Measurements from ENCODE around the gene RARG. TPM values are rescaled to one million over a fixed set of nuclear protein-coding genes. Genes with fewer than 3 reads are reported as not detected.

Gene RARG
- total RNA-seq, 1 experiment from 2014 or later: 77.2 TPM

- Mint-ChIP-seq H3K9me3 (no peaks in the 10 kb centered on the region), H3K4me3 (no peak overlapping the region), H3K36me3 (peaks cover 3% of the 10 kb centered on the region; the same call in 1 of the 2 replicates), H3K27me3 (ENCODE audit: low read depth) (peaks cover 22% of the 10 kb centered on the region), H3K27ac (no peak overlapping the region), H3K4me1 (peaks cover 11% of the 10 kb centered on the region)
- TF ChIP-seq ZNF532 (CRISPR knock-in tag; IDR thresholded peaks at IDR 0.05; ENCODE audit: borderline replicate concordance): no peak
- TF ChIP-seq NR3C1 (CRISPR knock-in tag; conservative IDR thresholded peaks at IDR 0.05; ENCODE audit: low read depth): no peak
- no peak for TF ChIP-seq STAT6 (CRISPR knock-in tag; conservative IDR thresholded peaks at IDR 0.05; ENCODE audit: low read depth)
- TF ChIP-seq E2F5 (CRISPR knock-in tag; IDR thresholded peaks at IDR 0.05): no peak
- TF ChIP-seq ZMAT4 (CRISPR knock-in tag; IDR thresholded peaks at IDR 0.05): no peak
- no peak for TF ChIP-seq ZNF396 (CRISPR knock-in tag; IDR thresholded peaks at IDR 0.05; ENCODE audit: borderline replicate concordance)
- no peak for TF ChIP-seq MLX (CRISPR knock-in tag; IDR thresholded peaks at IDR 0.05)
- TF ChIP-seq ATF6 (CRISPR knock-in tag; IDR thresholded peaks at IDR 0.05): no peak
- TF ChIP-seq CDX4 (CRISPR knock-in tag; IDR thresholded peaks at IDR 0.05; ENCODE audit: borderline replicate concordance): no peak
- TF ChIP-seq JUN (CRISPR knock-in tag; IDR thresholded peaks at IDR 0.05): no peak
- no peak for TF ChIP-seq ERG (CRISPR knock-in tag; IDR thresholded peaks at IDR 0.05)
- CTCF ChIA-PET: interaction anchor here (1.4 to 10.2 kb wide), 3 partner anchors 8 to 45 kb away, joined by 3 to 136 read pairs (median 20); no protein-coding TSS in a partner anchor
- DNase-seq (ENCODE audit: low spot score) (no peak), ATAC-seq (no peak)
- POLR2A ChIA-PET: no interaction called here
Measured at GRCh38 chr12:53205747-53206419, 26.1 kb downstream of the RARG start.
